Epithelial cell of prostate (primary cell): ENCODE results near the gene MAGI1.
A peak's percentile ranks its signal among the peaks of the same experiment; 100 is the strongest.
"Not testable (repeated sequence)": the region's sequence is repeated elsewhere in the genome, so short reads cannot be mapped to it uniquely, and the experiment has no call there.

Experiments used
- DNase-seq: peaks from one replicate; pipeline ENCODE4 v3.0.0-alpha.2; 2011; ENCODE audit warnings: low read depth, low spot score
- H3K27ac ChIP-seq: fragments of 450-650 bp; 2 replicates; pipeline ENCODE4 v1.5.1; 2017; ENCODE audit warnings: mild to moderate bottlenecking

Gene MAGI1

DNA sequence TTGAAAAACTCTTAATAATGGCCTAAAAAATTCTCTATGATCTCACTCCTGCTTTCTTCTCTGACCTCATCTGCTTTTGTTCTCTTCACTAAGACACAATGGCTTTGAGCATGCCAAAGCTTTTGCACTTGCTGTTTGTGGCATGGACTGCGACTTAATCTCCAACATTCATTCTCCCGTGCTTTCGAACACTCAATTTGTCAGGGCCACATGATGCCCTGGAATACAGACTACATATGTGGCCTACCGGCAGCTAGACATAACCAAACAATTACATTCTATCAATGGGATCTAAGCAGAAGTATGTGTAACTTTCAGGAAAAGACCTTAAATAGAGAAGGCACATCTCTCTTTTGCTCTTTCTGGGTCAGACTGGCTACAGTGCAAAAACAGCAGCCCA is 506.5 kb downstream of the MAGI1 start:
- DNase-seq, result no peak
- no peak overlapping the region for H3K27ac ChIP-seq

DNA sequence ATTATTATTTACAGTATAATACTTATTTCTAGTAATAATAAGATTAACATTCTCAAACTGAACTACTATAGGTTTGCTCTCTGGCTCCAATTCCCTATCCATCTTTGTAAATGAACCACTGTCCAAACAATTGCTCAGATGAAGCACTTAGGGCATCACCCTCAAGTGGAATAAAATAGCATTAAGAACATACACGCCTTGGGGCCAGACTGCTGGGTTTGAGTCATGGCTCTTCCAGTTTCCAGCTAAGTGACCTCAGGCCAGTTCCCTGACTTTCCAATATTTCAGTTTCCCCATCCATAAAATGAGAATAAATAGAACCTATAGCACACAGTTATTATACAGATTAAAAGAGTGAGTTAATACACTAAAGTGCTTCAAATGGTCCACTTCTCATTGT is 507.2 kb downstream of the MAGI1 start:
- no peak for DNase-seq
- H3K27ac ChIP-seq, result no peak overlapping the region

DNA sequence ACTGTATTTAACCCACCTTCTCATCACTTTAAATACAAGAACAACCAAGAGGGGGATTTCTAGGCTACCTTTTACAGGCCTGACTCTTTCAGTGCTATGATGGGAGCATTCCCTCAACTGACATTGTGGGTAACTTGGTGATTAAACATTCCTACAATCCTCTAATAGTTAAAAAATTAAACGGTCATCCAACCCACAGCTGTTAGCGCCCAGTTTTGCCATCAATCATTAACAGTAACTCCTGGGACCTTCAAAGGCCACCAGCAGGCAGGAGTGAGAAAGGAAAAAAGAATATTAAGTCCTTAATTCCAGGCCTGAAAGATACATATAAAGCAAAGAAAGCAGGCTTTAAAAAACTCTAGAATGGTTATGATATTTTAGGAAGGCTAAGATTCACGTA is 512.1 kb downstream of the MAGI1 start:
- no peak overlapping the region for H3K27ac ChIP-seq
- no peak for DNase-seq

GRCh38 chr3:65524584-65524983 is 514.1 kb downstream of the MAGI1 start:
- no peak overlapping the region for H3K27ac ChIP-seq
- no peak for DNase-seq

GRCh38 chr3:65523878-65524277 is 514.8 kb downstream of the MAGI1 start:
- H3K27ac ChIP-seq, result no peak overlapping the region
- DNase-seq, result no peak

GRCh38 chr3:65521032-65521431 is 517.7 kb downstream of the MAGI1 start:
- no peak for DNase-seq
- no peak overlapping the region for H3K27ac ChIP-seq

GRCh38 chr3:65516998-65517397 is 521.7 kb downstream of the MAGI1 start:
- no peak overlapping the region for H3K27ac ChIP-seq
- DNase-seq, result no peak

GRCh38 chr3:65514317-65514716 is 524.4 kb downstream of the MAGI1 start:
- not testable (repeated sequence) for DNase-seq, H3K27ac ChIP-seq

DNA sequence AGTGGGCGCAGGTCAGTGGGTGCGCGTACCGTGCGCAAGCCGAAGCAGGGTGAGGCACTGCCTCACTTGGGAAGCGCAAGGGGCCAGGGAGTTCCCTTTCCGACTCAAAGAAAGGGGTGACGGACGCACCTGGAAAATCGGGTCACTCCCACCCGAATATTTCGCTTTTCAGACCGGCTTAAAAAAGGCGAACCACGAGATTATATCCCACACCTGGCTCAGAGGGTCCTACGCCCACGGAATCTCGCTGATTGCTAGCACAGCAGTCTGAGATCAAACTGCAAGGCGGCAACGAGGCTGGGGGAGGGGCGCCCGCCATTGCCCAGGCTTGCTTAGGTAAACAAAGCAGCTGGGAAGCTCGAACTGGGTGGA is 529.3 kb downstream of the MAGI1 start:
- H3K27ac ChIP-seq, result peak overlapping the region; percentile 26
- DNase-seq, result not testable (repeated sequence)

GRCh38 chr3:65508750-65509422 is 529.8 kb downstream of the MAGI1 start:
- DNase-seq, result no peak

DNA sequence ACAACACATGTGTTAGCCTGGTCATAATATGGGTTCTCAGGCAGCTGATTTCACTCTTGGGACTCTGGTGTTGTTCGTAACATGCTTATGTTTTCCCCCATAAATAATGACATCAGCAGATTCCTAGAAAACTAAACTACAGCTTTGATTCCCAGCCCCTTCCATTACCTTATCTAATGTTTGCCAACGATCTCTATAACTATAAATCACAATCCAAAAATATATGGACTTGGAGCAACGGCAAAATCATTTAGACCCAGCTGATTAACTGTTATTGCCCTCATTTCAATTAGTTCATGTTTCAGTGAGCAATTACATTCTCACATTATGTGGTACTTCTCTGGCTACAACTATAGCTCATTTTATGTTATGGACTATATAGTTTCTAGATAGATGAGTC is 531.3 kb downstream of the MAGI1 start:
- no peak for DNase-seq
- no peak overlapping the region for H3K27ac ChIP-seq

More at GRCh38 chr3:65508750-65509422, 529.8 kb downstream of the MAGI1 start:
- H3K27ac ChIP-seq, result peak overlapping the region; percentile 26

DNA sequence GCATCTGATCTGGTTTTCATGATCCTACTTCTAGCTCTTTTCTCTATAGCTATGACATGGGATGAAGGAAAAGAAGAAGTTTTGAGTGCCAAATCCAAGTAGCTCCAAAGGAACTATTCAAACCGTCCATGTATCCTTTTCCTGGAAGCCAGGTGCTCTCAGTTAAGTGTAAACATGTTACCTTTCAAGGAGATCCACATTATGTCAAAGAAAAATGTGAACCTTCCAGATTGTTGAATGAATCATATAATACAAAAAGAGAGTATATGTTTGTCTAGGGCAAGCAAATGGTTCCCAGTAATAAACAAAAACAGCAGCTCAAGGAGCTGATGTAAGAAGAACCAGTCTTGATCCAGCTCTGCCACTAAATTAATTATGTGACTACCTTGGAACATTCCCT is 534.9 kb downstream of the MAGI1 start:
- no peak for DNase-seq
- peak overlapping the region; percentile 7 for H3K27ac ChIP-seq

DNA sequence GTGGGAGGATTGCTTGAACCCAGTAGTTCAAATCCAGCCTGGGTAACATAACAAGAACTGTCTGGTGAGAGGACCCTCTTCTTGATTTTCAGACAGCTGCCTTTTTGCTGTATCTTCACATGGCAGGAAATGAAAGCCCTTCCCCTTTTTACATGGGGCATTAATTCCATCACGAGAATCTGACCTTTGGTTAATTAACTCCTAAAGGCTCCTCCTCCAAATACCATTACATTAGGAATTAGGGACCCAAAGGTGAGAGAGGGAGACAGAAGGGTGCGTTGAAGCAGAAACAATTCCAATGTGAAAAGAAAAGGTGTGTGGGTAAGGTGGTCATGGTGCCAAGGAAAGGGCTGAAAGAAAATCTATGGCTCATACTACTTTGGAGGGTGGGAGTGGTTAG is 536.2 kb downstream of the MAGI1 start:
- DNase-seq, result no peak
- H3K27ac ChIP-seq, result no peak overlapping the region

- no peak overlapping the region for H3K27ac ChIP-seq
- DNase-seq, result no peak
Measured at GRCh38 chr3:65500398-65501306, 538.1 kb downstream of the MAGI1 start.

DNA sequence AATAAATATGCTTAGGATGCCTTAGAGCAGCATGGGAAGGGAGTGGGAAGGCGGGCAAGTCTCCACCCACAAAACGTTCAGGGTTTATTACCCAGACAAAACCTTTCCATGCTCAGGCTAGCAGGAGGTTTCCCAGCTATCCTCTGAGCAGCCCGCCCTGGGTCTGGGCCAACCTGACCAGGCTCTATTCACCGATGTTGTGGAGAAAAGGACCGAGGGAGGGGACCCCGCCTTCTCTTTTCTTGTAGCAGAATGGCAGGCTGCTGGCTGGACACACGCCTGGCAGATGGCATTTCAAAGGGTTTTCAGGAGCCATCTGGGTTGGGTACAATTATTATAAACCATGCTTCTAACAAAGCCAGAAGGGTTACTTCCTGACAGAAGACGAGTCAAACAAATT is 540.9 kb downstream of the MAGI1 start:
- no peak for DNase-seq
- no peak overlapping the region for H3K27ac ChIP-seq

DNA sequence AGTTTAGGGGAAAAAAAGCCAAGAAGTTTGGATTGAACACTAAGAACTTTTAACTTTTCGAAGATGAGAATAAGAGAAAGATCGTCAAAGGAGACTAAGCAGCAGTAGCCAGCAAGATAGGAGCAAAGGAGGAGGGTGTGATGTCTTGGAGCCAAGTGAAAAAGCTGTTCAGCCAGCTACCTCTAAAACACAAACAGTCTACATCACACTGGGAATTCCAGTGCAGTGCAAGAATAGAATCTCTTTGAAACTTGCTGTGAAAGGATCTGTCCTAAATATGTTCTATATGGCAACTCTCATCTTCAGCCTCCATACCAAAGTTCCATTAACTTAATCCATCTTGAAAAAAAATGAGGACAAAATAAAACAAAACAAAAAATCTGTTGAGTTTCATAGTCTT is 541.5 kb downstream of the MAGI1 start:
- no peak overlapping the region for H3K27ac ChIP-seq
- DNase-seq, result no peak

DNA sequence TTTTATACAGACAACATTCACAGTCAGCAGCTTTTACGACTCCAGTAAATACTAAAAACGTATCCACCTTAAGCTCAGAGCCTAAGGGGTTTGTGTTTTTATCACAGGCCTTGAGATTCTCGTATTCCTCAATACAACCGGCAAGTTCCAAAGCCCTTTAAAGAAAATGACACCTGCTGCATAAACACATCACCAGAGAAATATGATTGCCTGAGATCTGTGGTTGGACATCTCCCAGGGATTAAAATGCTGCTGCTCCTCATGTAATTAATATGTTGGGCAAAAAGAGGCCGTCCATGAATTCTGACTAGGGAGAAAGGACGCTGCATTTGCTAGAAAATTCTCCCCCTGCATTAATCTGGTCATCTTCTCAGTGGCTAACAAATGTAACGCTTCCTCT is 544.8 kb downstream of the MAGI1 start:
- no peak for DNase-seq
- no peak overlapping the region for H3K27ac ChIP-seq

DNA sequence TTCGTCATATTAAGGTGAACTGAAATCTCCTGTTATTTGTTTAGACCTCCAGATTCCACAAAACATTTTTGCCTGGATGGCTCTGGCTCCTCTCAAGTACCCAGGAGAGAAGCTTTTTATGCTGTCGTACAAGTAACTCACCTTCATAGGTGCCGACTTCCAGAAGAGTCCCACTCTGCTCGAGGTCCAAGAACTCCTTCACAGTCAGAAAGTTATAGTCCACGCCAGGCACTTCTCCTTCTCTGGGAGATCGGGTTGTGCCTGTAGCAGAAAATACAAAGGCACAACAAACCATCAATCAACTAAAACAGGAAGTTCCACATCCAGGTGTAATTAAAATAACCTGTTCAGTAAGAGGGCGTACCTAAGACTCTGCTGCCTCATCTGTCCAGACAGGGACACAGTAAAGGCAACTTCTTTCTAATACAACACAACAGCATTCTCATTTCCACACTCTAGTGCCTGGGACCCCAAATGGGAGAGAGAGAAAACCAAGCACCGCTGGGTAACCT is 545.3 kb downstream of the MAGI1 start:
- DNase-seq, result no peak
- no peak overlapping the region for H3K27ac ChIP-seq

DNA sequence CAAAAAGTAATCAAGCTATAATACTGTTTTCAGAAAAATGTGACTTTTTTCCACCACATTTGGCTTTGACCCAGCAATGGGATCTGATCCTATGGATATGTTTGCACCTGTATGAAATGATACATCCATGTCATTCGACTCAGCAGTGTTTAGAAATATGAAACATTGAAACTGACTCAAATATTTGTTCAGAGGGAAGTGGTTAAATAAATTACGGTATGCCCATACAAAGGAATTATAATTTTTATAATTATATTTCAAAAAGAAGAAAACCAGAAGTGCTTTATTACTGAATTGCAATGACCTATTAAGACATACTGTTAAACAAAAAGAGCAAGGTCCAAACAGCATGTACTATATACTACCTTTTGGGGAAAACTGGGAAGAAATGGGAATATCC is 546.5 kb downstream of the MAGI1 start:
- no peak overlapping the region for H3K27ac ChIP-seq
- no peak for DNase-seq

DNA sequence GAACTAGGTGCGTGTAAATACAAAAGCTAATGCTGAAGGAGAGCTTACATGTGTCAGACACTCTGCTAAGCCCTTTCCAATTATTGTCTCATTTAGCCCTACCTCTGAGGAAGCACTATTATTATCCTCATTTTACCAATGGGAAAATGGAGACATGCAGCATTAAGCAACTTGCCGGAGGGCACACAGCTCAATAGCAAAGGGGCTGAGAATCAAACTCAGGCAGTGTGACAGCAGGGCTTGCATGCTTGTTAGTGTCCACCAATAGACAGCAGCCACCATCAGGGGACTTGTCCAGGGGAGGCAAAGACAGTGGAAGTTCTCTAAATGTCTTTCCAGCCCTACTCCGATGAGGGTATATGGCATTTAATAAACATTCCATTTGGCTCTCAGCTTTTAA is 548.6 kb downstream of the MAGI1 start:
- DNase-seq, result no peak
- no peak overlapping the region for H3K27ac ChIP-seq

DNA sequence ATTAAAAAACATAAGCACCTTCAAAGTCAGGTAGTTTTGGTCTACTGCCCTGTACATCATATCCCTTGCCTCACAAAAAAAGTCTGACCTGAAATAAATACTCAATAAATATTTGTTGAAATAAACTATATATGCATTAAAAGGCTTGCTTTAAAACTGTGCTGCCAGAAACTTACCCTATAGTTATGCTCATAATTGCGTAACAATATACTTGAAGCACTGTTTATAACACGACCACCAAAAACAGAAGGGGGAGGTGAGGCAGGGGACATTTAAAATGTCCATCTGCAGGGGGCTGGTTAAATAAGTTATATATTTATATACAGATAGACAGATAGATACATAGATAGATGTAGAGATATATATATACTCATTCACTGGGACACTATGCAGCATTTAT is 549.5 kb downstream of the MAGI1 start:
- DNase-seq, result no peak
- H3K27ac ChIP-seq, result no peak overlapping the region
